Stimulated activated CD8-positive, alpha-beta memory T cell treated with anti-CD3 and anti-CD28 coated beads, Interleukin-15, amount 100 ng/mL, for 1 hour (primary cell): Measurements from ENCODE around the gene STEAP3.

Experiments used
- DNase-seq: peaks from one replicate; pipeline ENCODE4 v3.0.0-alpha.2; 2020; ENCODE audit warnings: low read depth

STEAP3 gene

GRCh38 chr2:119223521-119224390, at the start of gene STEAP3:
Gene STEAP3, plus strand, starts transcription at chr2:119223834. Its CDS starts 7,179 bp downstream, at chr2:119231013.
- no peak for DNase-seq

- DNase-seq = peak; percentile 9
Observed at GRCh38 chr2:119174216-119174992, 49.2 kb upstream of the STEAP3 start.

DNA sequence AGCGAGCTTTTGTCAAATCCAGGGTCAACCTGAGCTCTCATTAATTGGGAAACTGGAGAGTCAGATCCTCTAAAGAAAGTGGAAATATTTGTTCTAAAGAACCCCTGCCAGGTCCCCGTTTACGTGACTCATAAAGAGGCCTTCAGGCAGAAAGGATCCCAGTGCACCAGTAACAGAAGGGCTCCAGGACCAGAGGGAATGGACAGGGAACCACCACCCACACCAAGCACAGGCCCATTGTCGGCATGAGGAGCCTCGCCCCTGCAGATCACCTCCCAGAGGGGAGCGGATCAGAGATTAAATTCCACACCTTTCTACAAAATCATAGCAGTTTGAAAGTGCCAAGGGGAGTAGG, 48.7 kb upstream of the STEAP3 start:
- no peak for DNase-seq

DNA sequence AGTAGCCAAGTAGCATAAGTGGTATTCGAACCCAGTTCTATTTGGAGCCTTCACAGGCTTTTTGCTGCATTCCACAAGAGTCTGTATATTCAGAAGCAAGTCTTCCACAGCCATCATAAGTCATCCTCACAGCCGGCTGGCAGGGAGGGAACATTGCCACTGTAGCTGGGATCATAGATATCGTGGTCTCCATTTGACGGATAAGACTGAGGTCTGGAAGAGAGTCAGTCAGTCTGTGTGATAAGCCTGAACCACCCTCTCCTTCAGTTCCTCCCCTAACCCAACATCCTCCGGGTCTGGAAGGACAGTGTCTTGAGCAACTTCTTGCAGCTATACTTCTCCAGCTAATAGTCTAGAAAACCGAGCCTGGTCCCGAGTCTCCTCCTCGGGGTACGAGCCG, 48.1 kb upstream of the STEAP3 start:
- DNase-seq = no peak

DNA sequence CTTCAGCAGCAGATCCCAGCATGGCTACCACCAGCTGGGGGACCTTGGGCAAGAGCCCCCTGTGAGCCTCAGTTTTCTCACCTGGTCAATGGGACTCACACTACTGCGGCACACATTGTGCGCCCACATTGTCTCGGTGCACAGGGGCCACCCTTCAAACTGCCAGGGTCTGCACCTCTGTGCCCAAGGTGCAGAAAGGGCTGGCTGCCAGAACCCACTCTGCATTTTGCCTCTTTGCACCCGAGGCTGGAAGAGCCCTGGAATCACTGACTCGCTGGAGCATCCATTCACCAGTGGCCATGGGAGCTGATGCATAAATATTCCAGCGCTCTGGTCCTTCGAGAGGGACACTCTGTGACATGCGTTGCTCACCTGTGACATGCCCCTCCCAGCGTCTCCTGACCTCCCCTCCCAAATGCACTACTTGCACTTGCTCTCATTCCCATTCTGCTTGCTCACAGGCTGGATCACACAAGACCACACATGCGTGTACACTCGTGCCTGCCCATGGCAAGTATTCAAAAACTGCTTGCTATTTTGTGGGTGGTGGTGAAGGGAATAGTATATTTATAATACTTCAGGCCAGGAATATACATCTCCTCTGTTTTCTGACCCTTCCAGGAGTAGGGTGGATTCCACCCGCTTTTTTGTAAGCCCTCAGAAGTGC, 46.3 kb upstream of the STEAP3 start:
- DNase-seq = no peak

GRCh38 chr2:119177838-119178190, 45.8 kb upstream of the STEAP3 start:
- DNase-seq = no peak

DNA sequence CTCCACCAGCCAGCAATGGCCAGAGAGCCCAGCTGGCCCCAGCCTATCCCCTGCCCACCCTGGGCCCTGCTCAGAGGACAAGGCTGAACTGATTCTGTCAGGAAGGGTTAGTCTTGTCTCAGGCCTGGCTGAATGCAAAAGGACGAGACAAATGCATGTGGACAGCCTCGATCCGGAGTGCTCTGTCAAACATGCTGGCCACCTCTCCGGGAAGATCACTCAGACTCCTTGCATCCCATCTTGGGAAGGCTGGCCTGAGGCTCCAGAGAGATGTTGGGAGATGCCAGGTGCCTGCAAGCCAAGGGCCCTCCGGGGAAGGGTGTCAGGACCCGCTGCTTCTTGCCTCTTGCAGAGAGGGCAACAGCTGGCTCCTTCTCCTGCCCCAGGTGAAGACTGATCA, 44.9 kb upstream of the STEAP3 start:
- DNase-seq = no peak

GRCh38 chr2:119179202-119179601, 44.4 kb upstream of the STEAP3 start:
- no peak for DNase-seq

DNA sequence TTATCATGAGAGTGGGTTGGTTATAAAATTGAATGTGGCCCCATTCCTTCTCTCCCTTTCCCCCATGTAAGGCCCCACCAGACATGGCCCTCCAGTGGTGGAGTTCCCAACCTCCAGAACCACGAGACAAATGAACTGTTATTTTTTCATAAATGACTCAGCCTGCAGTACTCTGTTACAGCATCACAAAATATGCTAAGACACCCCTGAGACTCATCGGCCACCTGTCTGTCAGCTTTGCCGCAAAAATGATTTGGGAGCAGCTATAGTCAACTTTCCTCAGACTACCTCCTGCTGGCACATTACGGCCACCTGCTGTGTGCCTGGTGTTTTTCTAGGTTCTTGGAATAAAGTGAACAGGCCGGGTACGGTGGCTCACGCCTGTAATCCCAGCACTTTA, 43.6 kb upstream of the STEAP3 start:
- no peak for DNase-seq

GRCh38 chr2:119180892-119181291, 42.7 kb upstream of the STEAP3 start:
- no peak for DNase-seq

- no peak for DNase-seq
Observed at GRCh38 chr2:119181391-119181790, 42.2 kb upstream of the STEAP3 start.

- DNase-seq = no peak
Observed at GRCh38 chr2:119181791-119182445, 41.7 kb upstream of the STEAP3 start.

DNA sequence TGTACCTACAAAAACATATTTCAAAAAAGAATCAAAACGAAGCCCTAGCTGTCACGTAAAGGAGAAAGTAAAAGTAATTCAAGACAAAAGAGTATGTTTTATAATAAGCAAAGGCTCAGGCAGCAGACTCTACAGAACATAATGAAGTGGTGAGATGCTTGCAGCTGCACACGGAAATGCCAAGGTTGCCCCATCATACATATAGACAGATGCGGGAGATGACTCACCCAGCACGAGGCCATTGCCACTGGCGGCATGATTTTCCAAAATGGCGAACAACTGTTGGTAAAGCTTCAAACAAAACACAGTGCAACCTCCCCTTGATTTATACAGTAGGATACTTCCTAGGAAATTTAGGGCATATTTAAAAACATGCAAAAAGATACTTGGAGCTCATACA, 39.1 kb upstream of the STEAP3 start:
- DNase-seq = no peak

GRCh38 chr2:119190321-119191111, 33.1 kb upstream of the STEAP3 start:
- DNase-seq = no peak

DNA sequence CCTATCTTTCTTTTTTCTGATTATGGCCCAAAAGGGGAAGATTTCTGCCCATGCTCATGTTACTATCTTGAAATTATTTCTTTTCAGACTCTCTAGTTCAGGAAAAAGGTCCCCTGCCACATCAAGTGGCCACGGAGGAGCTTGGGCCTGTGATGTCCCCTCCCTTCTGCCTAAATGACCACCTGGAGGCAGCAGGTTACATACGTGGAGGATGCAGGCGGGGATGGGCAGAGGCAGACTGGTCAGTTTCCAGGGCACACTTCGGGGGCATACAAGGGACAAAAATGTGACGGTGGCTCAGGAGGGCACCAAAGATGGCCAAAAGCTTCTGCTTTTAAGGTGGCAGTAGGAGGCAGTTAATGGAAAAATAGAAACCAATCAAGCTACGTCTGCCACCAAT, 30.7 kb upstream of the STEAP3 start:
- DNase-seq = no peak

- no peak for DNase-seq
Observed at GRCh38 chr2:119195001-119195400, 28.6 kb upstream of the STEAP3 start.

DNA sequence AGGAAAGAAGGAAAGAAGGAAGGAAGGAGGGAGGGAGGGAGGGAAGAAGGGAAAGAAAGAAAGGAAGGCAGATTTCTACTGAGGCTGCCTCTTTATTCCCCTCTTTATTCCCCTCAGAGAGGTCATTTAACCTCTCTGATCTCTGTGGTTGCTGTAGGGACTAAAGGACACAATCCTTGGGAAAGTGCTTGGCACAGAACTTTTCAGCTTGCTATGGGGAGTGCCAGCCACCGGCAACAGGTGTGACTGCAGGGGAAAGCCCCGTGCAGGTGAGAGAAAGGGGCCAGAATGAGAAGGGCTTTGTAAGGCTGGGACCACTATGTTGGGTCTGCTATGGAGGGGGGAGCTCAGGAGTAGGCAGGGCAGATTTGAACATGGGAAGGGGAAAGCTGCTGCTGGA, 27.7 kb upstream of the STEAP3 start:
- DNase-seq = no peak

DNA sequence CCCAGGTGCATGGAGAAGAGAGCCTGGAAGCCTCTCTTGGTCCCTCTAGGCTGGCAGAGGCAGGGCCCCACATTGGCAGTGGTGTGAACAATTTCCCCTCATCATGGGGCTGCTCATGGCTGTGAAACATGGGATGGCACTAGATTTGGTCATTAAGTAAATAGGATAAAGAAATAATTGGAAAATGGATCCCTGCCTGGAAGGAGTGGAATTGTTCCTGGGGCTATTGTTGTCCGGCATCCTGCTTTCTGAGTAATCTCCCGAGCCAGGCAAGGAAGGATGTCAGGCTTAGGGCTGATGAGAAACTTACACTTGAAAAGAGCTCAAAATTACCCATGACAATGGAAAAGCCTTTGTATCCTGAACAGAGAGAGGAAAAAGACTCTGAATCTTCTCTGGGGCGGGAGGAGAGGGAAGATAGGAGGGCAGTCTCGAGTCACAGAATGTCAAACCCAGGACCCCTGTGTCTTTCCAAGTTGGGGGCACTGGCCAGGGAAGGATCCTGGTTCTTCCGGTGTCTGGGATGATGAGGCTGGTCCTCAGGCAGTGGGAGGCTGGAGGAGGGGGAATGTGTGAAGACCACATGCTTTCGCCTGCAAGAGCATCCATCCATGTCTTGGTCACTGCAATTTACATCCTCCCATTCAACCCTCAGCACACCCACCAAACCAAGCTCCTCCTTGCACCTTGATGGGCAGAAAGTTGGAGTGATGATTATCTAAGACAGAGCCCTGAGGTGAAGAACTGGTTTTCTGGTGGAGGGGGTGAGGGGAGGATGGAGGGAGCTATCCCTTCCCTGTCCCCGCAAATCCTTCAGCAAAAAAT, 27.1 kb upstream of the STEAP3 start:
- DNase-seq = no peak

GRCh38 chr2:119197126-119197405, 26.6 kb upstream of the STEAP3 start:
- DNase-seq = no peak

- no peak for DNase-seq
Observed at GRCh38 chr2:119197529-119198239, 25.9 kb upstream of the STEAP3 start.
